Liver (tissue), 3 donors: Measurements from ENCODE around the gene MDC1.
"Not testable (repeated sequence)": the region's sequence is repeated elsewhere in the genome, so short reads cannot be mapped to it uniquely, and the experiment has no call there.

Experiments used
- ATF3 ChIP-seq: IDR thresholded peaks from 2 replicates; pipeline ENCODE4 v1.6.1; 2016; ENCODE audit warnings: antibody characterized with exemption
- CTCF ChIP-seq: fragments of 150-350 bp; IDR thresholded peaks from 2 replicates; pipeline ENCODE4 v1.5.1; 2017; ENCODE audit warnings: improper control_type of control experiment, low read depth, low read length; ENCODE audit not compliant: missing input control
- HNF4G ChIP-seq: IDR thresholded peaks from 2 replicates; pipeline ENCODE4 v1.6.1; 2016; ENCODE audit warnings: antibody characterized with exemption
- JUND ChIP-seq, 2 donors: IDR thresholded peaks; 2 replicates each; pipeline ENCODE4 v1.6.1; 2016; ENCODE audit warnings: antibody characterized with exemption in 2 of 2
- TAF1 ChIP-seq: conservative IDR thresholded peaks from 2 replicates; pipeline ENCODE4 v1.6.1; 2016; ENCODE audit warnings: antibody characterized with exemption, mild to moderate bottlenecking
- donor health status: healthy.
- donor health status: healthy.

GRCh38 chr6:30666300-30666699, 50.8 kb downstream of the MDC1 start:
- TF ChIP-seq JUND (IDR thresholded peaks at IDR 0.05); HNF4G; CTCF; ATF3; TAF1: not testable (repeated sequence)
